ENCODE results near the gene PUM2. TPM values are rescaled to one million over a fixed set of nuclear protein-coding genes. Genes with fewer than 3 reads are reported as not detected.

PUM2 gene
- total RNA-seq, 1 experiment from 2014 or later = 104 TPM

DNA sequence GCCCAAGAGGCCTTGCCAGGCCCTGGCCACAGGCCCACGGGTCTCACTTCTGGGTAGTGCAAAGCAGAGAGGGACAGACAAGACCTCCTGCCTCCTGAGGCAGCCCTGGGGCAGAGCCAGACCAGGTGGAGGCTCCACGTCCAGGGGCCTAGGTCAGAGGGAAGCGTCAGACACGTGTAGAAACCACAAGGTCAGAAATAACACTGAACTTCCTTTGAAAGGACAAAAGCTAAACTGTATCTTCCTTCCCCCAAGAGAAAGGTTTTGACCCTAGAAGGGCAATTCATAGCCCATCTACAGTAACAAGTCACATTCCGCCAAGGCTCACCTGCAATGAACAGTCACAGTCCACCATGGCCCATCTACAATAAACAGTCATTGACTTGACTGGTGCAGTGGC, 143.6 kb downstream of the PUM2 start:
- peaks cover 7% of the 10 kb centered on the region; the same call in 1 of the 2 replicates for H3K4me1 Mint-ChIP-seq
- peaks cover 20% of the 10 kb centered on the region for H3K36me3 Mint-ChIP-seq
- ATAC-seq = no peak
- H3K9me3 Mint-ChIP-seq = no peaks in the 10 kb centered on the region
- CTCF ChIA-PET = interaction anchor here (1.7 kb wide), 1 partner anchor 71 kb away, joined by 6 read pairs; no protein-coding TSS in a partner anchor
- H3K4me3 Mint-ChIP-seq = no peak overlapping the region
- POLR2A ChIA-PET = no interaction called here
- TF ChIP-seq GRHL2 (CRISPR knock-in tag; IDR thresholded peaks at IDR 0.05; ENCODE audit: insufficient replicate concordance, severe bottlenecking) (no peak), ESRRA (CRISPR knock-in tag; IDR thresholded peaks at IDR 0.05; ENCODE audit: borderline replicate concordance) (no peak), CBFB (CRISPR knock-in tag; IDR thresholded peaks at IDR 0.05; ENCODE audit: low read depth) (no peak), NFYB (CRISPR knock-in tag; conservative IDR thresholded peaks at IDR 0.05; ENCODE audit: low read depth) (no peak), KAT7 (CRISPR knock-in tag; IDR thresholded peaks at IDR 0.05; ENCODE audit: borderline replicate concordance) (no peak), ZNF138 (CRISPR knock-in tag; conservative IDR thresholded peaks at IDR 0.05) (no peak), SMAD3 (CRISPR knock-in tag; IDR thresholded peaks at IDR 0.05; ENCODE audit: borderline replicate concordance) (no peak), FOXK1 (CRISPR knock-in tag; IDR thresholded peaks at IDR 0.05) (no peak)
- TF ChIP-seq, protein P1, sequence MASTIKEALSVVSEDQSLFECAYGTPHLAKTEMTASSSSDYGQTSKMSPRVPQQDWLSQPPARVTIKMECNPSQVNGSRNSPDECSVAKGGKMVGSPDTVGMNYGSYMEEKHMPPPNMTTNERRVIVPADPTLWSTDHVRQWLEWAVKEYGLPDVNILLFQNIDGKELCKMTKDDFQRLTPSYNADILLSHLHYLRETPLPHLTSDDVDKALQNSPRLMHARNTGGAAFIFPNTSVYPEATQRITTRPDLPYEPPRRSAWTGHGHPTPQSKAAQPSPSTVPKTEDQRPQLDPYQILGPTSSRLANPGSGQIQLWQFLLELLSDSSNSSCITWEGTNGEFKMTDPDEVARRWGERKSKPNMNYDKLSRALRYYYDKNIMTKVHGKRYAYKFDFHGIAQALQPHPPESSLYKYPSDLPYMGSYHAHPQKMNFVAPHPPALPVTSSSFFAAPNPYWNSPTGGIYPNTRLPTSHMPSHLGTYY (CRISPR knock-in tag; IDR thresholded peaks at IDR 0.05) = no peak
- no peak for DNase-seq (ENCODE audit: low spot score)
- no peaks in the 10 kb centered on the region for H3K27me3 Mint-ChIP-seq (ENCODE audit: low read depth)
- no peak overlapping the region for H3K27ac Mint-ChIP-seq

DNA sequence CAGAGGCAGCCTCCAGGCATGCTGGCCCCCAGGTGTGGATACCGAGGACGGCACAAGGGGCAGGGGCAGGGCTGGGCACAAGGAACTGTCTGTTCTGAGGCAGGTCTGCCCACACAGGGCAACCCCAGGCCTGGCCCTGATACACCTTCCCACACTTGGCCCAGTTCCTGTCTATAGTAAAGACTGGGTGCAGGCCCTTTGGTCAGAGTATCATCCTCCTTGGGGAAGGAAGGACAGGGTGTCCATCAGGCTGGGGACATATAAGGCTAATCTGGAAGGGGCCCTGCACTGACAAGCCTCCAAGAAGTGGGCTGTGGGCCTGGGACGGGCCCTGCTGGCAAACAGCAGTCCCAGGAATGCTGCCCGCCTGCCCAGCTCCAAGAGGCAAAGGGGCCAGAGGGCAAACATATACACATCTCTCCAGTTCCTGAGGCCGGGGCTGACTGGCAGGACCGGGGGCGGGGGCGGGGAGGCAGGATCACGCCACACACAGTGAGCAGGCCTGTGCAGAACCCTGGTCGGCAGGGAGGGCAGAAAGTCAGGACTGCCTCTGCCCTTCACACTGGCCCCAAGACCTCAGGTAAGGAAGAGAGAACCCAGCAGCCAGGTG, 144.6 kb downstream of the PUM2 start:
- ChIA-PET POLR2A (interaction anchor here (0.6 kb wide), 1 partner anchor 18 kb away, joined by 4 read pairs; no protein-coding TSS in a partner anchor), CTCF (no interaction called here)
- Mint-ChIP-seq H3K27me3 (ENCODE audit: low read depth) (no peaks in the 10 kb centered on the region), H3K36me3 (peaks cover 29% of the 10 kb centered on the region), H3K4me3 (no peak overlapping the region), H3K27ac (no peak overlapping the region), H3K4me1 (peaks cover 7% of the 10 kb centered on the region; the same call in 1 of the 2 replicates), H3K9me3 (no peaks in the 10 kb centered on the region)
- TF ChIP-seq, protein P2, sequence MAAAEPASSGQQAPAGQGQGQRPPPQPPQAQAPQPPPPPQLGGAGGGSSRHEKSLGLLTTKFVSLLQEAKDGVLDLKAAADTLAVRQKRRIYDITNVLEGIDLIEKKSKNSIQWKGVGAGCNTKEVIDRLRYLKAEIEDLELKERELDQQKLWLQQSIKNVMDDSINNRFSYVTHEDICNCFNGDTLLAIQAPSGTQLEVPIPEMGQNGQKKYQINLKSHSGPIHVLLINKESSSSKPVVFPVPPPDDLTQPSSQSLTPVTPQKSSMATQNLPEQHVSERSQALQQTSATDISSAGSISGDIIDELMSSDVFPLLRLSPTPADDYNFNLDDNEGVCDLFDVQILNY (CRISPR knock-in tag; IDR thresholded peaks at IDR 0.05) = no peak
- no peak for TF ChIP-seq ELF4 (CRISPR knock-in tag; IDR thresholded peaks at IDR 0.05; ENCODE audit: low read depth)
- TF ChIP-seq, protein P3, sequence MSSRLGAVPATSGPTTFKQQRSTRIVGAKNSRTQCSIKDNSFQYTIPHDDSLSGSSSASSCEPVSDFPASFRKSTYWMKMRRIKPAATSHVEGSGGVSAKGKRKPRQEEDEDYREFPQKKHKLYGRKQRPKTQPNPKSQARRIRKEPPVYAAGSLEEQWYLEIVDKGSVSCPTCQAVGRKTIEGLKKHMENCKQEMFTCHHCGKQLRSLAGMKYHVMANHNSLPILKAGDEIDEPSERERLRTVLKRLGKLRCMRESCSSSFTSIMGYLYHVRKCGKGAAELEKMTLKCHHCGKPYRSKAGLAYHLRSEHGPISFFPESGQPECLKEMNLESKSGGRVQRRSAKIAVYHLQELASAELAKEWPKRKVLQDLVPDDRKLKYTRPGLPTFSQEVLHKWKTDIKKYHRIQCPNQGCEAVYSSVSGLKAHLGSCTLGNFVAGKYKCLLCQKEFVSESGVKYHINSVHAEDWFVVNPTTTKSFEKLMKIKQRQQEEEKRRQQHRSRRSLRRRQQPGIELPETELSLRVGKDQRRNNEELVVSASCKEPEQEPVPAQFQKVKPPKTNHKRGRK (CRISPR knock-in tag; IDR thresholded peaks at IDR 0.05; ENCODE audit: borderline replicate concordance) = no peak
- no peak for TF ChIP-seq NFYB (CRISPR knock-in tag; conservative IDR thresholded peaks at IDR 0.05; ENCODE audit: low read depth)
- no peak for TF ChIP-seq ZNF317 (CRISPR knock-in tag; IDR thresholded peaks at IDR 0.05; ENCODE audit: borderline replicate concordance, low read depth)
- TF ChIP-seq, protein P4, sequence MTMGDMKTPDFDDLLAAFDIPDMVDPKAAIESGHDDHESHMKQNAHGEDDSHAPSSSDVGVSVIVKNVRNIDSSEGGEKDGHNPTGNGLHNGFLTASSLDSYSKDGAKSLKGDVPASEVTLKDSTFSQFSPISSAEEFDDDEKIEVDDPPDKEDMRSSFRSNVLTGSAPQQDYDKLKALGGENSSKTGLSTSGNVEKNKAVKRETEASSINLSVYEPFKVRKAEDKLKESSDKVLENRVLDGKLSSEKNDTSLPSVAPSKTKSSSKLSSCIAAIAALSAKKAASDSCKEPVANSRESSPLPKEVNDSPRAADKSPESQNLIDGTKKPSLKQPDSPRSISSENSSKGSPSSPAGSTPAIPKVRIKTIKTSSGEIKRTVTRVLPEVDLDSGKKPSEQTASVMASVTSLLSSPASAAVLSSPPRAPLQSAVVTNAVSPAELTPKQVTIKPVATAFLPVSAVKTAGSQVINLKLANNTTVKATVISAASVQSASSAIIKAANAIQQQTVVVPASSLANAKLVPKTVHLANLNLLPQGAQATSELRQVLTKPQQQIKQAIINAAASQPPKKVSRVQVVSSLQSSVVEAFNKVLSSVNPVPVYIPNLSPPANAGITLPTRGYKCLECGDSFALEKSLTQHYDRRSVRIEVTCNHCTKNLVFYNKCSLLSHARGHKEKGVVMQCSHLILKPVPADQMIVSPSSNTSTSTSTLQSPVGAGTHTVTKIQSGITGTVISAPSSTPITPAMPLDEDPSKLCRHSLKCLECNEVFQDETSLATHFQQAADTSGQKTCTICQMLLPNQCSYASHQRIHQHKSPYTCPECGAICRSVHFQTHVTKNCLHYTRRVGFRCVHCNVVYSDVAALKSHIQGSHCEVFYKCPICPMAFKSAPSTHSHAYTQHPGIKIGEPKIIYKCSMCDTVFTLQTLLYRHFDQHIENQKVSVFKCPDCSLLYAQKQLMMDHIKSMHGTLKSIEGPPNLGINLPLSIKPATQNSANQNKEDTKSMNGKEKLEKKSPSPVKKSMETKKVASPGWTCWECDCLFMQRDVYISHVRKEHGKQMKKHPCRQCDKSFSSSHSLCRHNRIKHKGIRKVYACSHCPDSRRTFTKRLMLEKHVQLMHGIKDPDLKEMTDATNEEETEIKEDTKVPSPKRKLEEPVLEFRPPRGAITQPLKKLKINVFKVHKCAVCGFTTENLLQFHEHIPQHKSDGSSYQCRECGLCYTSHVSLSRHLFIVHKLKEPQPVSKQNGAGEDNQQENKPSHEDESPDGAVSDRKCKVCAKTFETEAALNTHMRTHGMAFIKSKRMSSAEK (CRISPR knock-in tag; IDR thresholded peaks at IDR 0.05; ENCODE audit: borderline replicate concordance) = no peak
- TF ChIP-seq ZNF121 (CRISPR knock-in tag; IDR thresholded peaks at IDR 0.05) = no peak
- no peak for TF ChIP-seq CREB1 (CRISPR knock-in tag; IDR thresholded peaks at IDR 0.05)
- TF ChIP-seq, protein P5, sequence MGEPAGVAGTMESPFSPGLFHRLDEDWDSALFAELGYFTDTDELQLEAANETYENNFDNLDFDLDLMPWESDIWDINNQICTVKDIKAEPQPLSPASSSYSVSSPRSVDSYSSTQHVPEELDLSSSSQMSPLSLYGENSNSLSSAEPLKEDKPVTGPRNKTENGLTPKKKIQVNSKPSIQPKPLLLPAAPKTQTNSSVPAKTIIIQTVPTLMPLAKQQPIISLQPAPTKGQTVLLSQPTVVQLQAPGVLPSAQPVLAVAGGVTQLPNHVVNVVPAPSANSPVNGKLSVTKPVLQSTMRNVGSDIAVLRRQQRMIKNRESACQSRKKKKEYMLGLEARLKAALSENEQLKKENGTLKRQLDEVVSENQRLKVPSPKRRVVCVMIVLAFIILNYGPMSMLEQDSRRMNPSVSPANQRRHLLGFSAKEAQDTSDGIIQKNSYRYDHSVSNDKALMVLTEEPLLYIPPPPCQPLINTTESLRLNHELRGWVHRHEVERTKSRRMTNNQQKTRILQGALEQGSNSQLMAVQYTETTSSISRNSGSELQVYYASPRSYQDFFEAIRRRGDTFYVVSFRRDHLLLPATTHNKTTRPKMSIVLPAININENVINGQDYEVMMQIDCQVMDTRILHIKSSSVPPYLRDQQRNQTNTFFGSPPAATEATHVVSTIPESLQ (CRISPR knock-in tag; IDR thresholded peaks at IDR 0.05) = no peak
- TF ChIP-seq FOXP1 (CRISPR knock-in tag; IDR thresholded peaks at IDR 0.05; ENCODE audit: borderline replicate concordance) = no peak
- no peak for ATAC-seq
- DNase-seq (ENCODE audit: low spot score) = no peak
